Osteocyte (in vitro differentiated cells): ENCODE measurements around the gene PRMT7. TPM values are rescaled to one million over a fixed set of nuclear protein-coding genes. Genes with fewer than 3 reads are reported as not detected.

Source experiments
- DNase-seq: peaks from one replicate; pipeline ENCODE4 v3.0.0; 2021; ENCODE audit warnings: mixed read lengths; ENCODE audit not compliant: unreplicated experiment; ENCODE audit errors: extremely low spot score
- H3K27ac Mint-ChIP-seq: one replicate; pipeline ENCODE4 v1.8.0; 2021; ENCODE audit warnings: mild to moderate bottlenecking, mixed read lengths; ENCODE audit not compliant: unreplicated experiment
- H3K27me3 Mint-ChIP-seq: one replicate; pipeline ENCODE4 v1.8.0; 2021; ENCODE audit warnings: mixed read lengths; ENCODE audit not compliant: unreplicated experiment
- H3K36me3 Mint-ChIP-seq: one replicate; pipeline ENCODE4 v1.8.0; 2021; ENCODE audit warnings: mixed read lengths; ENCODE audit not compliant: unreplicated experiment
- H3K4me1 Mint-ChIP-seq: one replicate; pipeline ENCODE4 v1.8.0; 2021; ENCODE audit warnings: mixed read lengths; ENCODE audit not compliant: unreplicated experiment
- H3K4me3 Mint-ChIP-seq: one replicate; pipeline ENCODE4 v1.8.0; 2021; ENCODE audit warnings: mild to moderate bottlenecking, moderate library complexity, mixed read lengths; ENCODE audit not compliant: unreplicated experiment
- H3K9me3 Mint-ChIP-seq: one replicate; pipeline ENCODE4 v1.8.0; 2021; ENCODE audit warnings: mixed read lengths; ENCODE audit not compliant: unreplicated experiment
- total RNA-seq: library from RNA; stranded (reverse); gene quantifications from 2 replicates; pipeline ENCODE4 v1.2.1, GENCODE V29; 2021
- TF ChIP-seq, protein P1 (sequence below): fragments of 200-600 bp; sonication (generic); IDR thresholded peaks from 2 replicates; pipeline ENCODE4 v1.5.0; 2021; ENCODE audit warnings: antibody characterized with exemption, mild to moderate bottlenecking, moderate library complexity

The PRMT7 gene
- total RNA-seq, 1 donor from 2014 or later = 38.4 TPM

DNA sequence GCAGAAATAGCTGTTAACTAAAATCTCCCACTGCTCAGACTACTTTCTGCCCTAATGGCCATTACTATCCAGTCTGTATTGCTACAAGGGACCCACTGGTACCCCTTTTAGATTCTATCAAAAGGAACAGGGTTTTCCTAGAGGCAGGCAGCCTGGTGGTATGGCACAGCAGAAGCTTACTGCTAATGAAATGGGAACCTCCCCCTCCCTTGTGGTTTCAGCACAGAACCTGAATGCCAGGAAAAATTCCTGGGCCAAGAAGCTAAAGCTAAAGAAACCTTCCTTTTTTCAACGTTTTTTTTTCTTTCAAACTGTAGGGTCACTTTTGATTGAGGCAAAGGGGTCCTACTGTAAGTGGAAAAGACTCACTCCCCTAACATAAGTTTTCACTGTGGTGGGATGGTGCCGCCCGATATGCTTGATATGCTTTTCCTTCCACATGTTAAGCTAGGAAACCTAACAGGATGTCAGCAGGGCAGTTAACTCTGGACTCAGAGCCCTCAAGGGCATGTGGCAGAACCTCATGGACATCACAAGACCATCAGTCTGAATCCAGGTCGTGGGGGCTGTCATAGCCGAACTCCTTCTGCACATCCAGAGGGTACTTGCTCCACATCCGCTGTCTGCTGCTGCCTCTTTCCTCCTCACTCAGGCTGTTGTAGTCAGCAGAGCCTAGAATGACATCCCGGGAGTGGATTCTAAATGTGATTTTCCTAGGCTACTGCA is 9.9 kb upstream of the PRMT7 start:
- no peak for DNase-seq
- no peaks in the 10 kb centered on the region for H3K9me3 Mint-ChIP-seq
- H3K4me3 Mint-ChIP-seq = no peak overlapping the region
- no peak overlapping the region for H3K27ac Mint-ChIP-seq
- peaks cover 35% of the 10 kb centered on the region for H3K36me3 Mint-ChIP-seq
- TF ChIP-seq, protein P1, sequence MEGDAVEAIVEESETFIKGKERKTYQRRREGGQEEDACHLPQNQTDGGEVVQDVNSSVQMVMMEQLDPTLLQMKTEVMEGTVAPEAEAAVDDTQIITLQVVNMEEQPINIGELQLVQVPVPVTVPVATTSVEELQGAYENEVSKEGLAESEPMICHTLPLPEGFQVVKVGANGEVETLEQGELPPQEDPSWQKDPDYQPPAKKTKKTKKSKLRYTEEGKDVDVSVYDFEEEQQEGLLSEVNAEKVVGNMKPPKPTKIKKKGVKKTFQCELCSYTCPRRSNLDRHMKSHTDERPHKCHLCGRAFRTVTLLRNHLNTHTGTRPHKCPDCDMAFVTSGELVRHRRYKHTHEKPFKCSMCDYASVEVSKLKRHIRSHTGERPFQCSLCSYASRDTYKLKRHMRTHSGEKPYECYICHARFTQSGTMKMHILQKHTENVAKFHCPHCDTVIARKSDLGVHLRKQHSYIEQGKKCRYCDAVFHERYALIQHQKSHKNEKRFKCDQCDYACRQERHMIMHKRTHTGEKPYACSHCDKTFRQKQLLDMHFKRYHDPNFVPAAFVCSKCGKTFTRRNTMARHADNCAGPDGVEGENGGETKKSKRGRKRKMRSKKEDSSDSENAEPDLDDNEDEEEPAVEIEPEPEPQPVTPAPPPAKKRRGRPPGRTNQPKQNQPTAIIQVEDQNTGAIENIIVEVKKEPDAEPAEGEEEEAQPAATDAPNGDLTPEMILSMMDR = no peak
- H3K4me1 Mint-ChIP-seq = no peaks in the 10 kb centered on the region
- no peaks in the 10 kb centered on the region for H3K27me3 Mint-ChIP-seq

DNA sequence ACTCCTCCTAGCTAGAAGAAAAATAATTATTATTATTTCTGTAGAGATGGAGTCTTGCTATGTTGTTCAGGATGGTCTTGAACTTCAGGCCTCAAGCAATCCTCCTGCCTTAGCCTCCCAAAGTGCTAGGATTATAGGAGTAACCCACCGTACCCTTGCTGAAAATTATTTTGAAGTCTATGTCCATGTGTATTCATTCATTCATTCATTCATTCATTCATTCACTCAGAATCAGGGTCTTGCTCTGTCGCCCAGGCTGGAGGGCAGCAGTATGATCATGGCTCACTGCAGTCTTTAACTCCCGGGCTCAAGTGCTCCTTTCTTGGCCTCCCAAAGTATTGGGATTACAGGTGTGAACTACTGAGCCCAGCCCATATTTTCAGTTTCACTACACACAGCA is 4.2 kb upstream of the PRMT7 start:
- H3K27me3 Mint-ChIP-seq = no peaks in the 10 kb centered on the region
- H3K36me3 Mint-ChIP-seq = peaks cover 24% of the 10 kb centered on the region

DNA sequence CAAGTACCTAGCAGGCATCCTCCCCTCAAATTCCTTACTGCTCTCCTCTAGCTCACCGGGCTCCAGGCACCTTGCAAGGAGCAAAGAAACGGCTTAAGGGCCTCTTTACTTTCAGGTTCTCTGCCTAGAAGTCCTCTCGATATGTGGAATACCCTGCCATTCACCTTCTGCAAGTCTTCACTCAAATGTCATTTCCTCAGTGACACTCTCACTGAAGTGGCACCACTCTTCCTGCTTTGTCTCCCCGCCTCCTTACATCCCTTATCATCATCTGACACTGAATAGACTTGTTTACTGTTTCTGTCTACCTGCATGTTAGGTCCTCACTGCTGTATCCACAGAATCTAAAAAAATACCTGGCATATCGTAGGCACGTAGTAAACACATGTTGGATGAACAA is 1.0 kb upstream of the PRMT7 start:
- H3K4me1 Mint-ChIP-seq = peaks cover 27% of the 10 kb centered on the region
- no peaks in the 10 kb centered on the region for H3K9me3 Mint-ChIP-seq
- H3K27ac Mint-ChIP-seq = peak overlapping the region; percentile 97
- DNase-seq = no peak
- TF ChIP-seq, protein P1 = no peak
- peaks cover 8% of the 10 kb centered on the region for H3K36me3 Mint-ChIP-seq
- peak overlapping the region; percentile 98 for H3K4me3 Mint-ChIP-seq
- no peaks in the 10 kb centered on the region for H3K27me3 Mint-ChIP-seq

More for the DNA sequence above, 4.2 kb upstream of the PRMT7 start:
- Mint-ChIP-seq H3K9me3 (no peaks in the 10 kb centered on the region), H3K4me1 (peaks cover 18% of the 10 kb centered on the region), H3K27ac (no peak overlapping the region), H3K4me3 (no peak overlapping the region)
- DNase-seq = no peak
- TF ChIP-seq, protein P1 = no peak

DNA sequence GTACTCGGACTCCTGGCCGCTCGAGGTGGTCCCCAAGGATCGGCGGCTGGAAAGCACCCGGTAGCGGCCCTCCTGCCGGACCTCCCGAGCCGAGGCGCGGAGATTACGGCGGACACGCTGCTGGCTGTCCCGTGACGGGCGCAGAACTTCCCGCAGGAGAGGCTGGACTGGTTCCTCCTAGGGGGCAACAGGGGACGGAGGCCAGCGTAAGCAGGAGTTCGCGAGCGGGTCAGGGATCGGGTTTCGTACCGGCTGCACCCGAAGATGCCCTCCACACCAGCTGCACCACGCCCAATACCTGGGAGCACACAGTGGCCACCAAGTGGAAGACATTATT is 414 bp upstream of the PRMT7 start:
- Mint-ChIP-seq H3K36me3 (peaks cover 10% of the 10 kb centered on the region), H3K9me3 (no peaks in the 10 kb centered on the region), H3K4me1 (peaks cover 27% of the 10 kb centered on the region), H3K27me3 (no peaks in the 10 kb centered on the region), H3K27ac (peak overlapping the region; percentile 97), H3K4me3 (peak overlapping the region; percentile 98)
- peak; percentile 85 for DNase-seq
- TF ChIP-seq, protein P1 = no peak

DNA sequence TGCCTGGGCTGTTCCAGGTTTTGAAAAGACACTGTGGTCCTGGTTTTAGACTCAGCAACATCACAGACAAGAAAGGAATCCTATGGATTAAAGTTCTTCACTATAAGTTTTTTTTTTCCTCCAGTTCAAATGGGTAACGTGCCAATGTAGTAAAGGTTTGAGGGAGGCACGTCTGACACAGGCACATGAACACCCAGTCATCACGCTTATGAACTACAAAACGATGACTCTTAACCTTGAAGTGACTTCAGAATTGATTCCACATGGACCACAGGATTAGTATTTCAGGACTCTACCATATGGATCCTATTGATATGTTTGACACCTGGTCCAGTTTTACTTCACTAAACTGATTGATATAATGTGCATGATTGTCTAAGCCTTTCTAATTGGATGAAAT is 2.3 kb downstream of the PRMT7 start:
- H3K27ac Mint-ChIP-seq = no peak overlapping the region
- no peak for DNase-seq
- no peaks in the 10 kb centered on the region for H3K27me3 Mint-ChIP-seq
- no peaks in the 10 kb centered on the region for H3K9me3 Mint-ChIP-seq
- TF ChIP-seq, protein P1 = no peak
- H3K4me3 Mint-ChIP-seq = no peak overlapping the region
- peaks cover 12% of the 10 kb centered on the region for H3K36me3 Mint-ChIP-seq
- H3K4me1 Mint-ChIP-seq = peaks cover 27% of the 10 kb centered on the region
